ENCODE data around the gene PUDP. TPM values are rescaled to one million over a fixed set of nuclear protein-coding genes. Genes with fewer than 3 reads are reported as not detected.
A peak's percentile ranks its signal among the peaks of the same experiment; 100 is the strongest.

Gene PUDP
- total RNA-seq, 1 donor from 2014 or later, result 14.7 TPM

DNA sequence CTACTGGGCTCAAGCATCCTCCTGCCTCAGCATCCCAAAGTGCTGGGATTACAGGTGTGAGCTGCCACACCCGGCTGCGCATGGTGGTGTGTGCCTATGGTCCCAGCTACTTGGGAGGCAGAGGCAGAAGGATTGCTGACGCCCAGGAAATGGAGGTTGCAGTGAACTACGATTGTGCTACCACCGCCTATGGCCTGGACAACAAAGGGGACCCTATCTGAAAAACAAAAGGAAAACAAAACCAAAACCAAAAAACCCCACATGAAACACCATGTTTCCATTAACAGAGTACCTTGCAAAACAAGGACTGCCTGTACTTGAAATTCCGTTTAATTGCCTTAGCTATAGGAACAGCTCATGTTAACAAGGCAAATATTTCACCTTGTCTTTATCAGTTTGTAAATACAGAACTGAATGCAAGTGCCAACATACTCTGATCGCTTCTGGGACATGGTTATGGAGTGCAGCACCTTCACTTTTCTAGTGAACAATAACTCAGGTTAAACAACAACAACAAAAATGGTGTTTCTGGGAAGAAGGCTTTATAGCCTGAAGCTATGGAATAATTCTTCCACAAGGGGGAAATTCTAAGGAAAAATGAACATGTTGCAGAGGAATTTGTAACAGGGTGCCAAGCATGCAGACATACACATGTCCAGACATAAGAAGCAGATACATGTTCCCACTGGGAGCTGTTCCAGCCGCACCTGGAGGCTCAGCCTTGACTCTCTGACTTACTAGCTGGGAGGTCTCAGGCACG, 73.6 kb downstream of the PUDP start:
- Mint-ChIP-seq H3K36me3 (ENCODE audit: low read depth) (peaks cover 10% of the 10 kb centered on the region), H3K27me3 (ENCODE audit: low read depth) (no peaks in the 10 kb centered on the region), H3K4me3 (ENCODE audit: unreplicated experiment) (no peak overlapping the region), H3K4me1 (ENCODE audit: low read depth) (peaks cover 4% of the 10 kb centered on the region), H3K27ac (ENCODE audit: unreplicated experiment) (no peak overlapping the region), H3K9me3 (ENCODE audit: low read depth) (no peaks in the 10 kb centered on the region)
- TF ChIP-seq, protein P1, sequence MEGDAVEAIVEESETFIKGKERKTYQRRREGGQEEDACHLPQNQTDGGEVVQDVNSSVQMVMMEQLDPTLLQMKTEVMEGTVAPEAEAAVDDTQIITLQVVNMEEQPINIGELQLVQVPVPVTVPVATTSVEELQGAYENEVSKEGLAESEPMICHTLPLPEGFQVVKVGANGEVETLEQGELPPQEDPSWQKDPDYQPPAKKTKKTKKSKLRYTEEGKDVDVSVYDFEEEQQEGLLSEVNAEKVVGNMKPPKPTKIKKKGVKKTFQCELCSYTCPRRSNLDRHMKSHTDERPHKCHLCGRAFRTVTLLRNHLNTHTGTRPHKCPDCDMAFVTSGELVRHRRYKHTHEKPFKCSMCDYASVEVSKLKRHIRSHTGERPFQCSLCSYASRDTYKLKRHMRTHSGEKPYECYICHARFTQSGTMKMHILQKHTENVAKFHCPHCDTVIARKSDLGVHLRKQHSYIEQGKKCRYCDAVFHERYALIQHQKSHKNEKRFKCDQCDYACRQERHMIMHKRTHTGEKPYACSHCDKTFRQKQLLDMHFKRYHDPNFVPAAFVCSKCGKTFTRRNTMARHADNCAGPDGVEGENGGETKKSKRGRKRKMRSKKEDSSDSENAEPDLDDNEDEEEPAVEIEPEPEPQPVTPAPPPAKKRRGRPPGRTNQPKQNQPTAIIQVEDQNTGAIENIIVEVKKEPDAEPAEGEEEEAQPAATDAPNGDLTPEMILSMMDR (IDR thresholded peaks at IDR 0.05), result peak; percentile 68
- no peak for DNase-seq (ENCODE audit: low spot score)

DNA sequence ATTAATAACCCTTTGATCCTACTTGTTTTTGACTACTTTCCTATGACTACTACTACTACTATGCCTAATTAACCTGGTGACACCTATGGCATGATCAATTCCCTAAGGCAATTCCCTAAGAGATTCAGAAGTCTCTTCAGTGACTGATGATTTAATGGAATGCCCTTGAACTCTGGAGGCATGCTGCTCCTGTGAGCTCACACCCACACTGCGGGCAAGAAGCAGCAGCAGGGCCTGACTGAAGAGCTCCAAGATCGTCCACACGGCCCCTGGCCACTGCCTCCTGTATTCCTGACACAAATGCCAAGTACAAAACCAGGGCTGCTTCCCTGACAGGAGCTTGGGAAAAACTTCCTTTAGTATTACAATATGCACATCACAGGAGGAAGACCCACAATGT, 74.6 kb downstream of the PUDP start:
- no peaks in the 10 kb centered on the region for H3K27me3 Mint-ChIP-seq (ENCODE audit: low read depth)
- no peak overlapping the region for H3K27ac Mint-ChIP-seq (ENCODE audit: unreplicated experiment)
- DNase-seq (ENCODE audit: low spot score), result no peak
- no peak overlapping the region for H3K4me3 Mint-ChIP-seq (ENCODE audit: unreplicated experiment)
- H3K9me3 Mint-ChIP-seq (ENCODE audit: low read depth), result no peaks in the 10 kb centered on the region
- peaks cover 8% of the 10 kb centered on the region for H3K4me1 Mint-ChIP-seq (ENCODE audit: low read depth)
- peaks cover 12% of the 10 kb centered on the region for H3K36me3 Mint-ChIP-seq (ENCODE audit: low read depth)
- TF ChIP-seq, protein P1 (IDR thresholded peaks at IDR 0.05), result no peak

DNA sequence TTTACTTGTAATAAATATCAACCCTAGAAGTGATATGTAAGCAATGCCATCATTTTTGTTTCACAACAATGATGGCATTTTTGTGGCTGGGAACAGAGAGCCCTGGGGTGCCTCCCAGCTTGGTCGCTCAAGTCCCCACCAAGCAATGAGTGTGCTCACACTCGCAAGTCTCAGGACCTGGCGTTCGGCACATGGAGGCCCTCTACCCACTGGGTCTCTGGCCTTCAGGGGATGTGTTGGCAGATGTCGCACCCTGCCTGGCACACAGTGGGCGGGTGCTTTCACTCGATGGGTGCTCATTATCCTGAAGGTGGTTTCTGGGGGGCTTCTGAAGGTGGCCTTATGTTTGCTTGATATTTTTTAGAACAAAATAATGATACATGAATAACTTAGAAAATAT, 75.1 kb downstream of the PUDP start:
- Mint-ChIP-seq H3K4me1 (ENCODE audit: low read depth) (peaks cover 8% of the 10 kb centered on the region), H3K4me3 (ENCODE audit: unreplicated experiment) (no peak overlapping the region), H3K27me3 (ENCODE audit: low read depth) (no peaks in the 10 kb centered on the region), H3K36me3 (ENCODE audit: low read depth) (peaks cover 14% of the 10 kb centered on the region), H3K9me3 (ENCODE audit: low read depth) (no peaks in the 10 kb centered on the region), H3K27ac (ENCODE audit: unreplicated experiment) (no peak overlapping the region)
- DNase-seq (ENCODE audit: low spot score), result no peak
- TF ChIP-seq, protein P1 (IDR thresholded peaks at IDR 0.05), result no peak

DNA sequence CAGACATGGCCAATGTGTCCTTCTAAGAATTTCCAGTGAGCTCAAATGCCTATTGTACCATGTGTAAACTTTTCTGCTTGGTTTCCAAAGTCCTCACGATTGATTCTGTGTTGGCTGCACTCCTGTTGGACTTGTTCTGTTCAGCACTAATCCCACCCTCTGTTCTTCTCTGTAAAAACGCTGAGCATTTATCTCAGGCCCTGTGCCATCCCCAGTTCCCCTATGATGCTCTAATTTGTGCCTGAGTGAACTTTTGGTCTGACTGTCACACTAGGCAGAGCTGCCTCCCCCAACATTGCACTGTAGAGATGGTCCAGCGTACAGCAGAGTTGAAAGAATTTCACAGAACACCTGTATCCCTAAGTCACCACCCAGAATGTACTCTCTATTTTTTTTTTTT, 76.6 kb downstream of the PUDP start:
- no peaks in the 10 kb centered on the region for H3K27me3 Mint-ChIP-seq (ENCODE audit: low read depth)
- no peak for DNase-seq (ENCODE audit: low spot score)
- no peaks in the 10 kb centered on the region for H3K9me3 Mint-ChIP-seq (ENCODE audit: low read depth)
- TF ChIP-seq, protein P1 (IDR thresholded peaks at IDR 0.05), result no peak
- no peak overlapping the region for H3K4me3 Mint-ChIP-seq (ENCODE audit: unreplicated experiment)
- no peak overlapping the region for H3K27ac Mint-ChIP-seq (ENCODE audit: unreplicated experiment)
- peaks cover 14% of the 10 kb centered on the region for H3K36me3 Mint-ChIP-seq (ENCODE audit: low read depth)
- peaks cover 8% of the 10 kb centered on the region for H3K4me1 Mint-ChIP-seq (ENCODE audit: low read depth)

DNA sequence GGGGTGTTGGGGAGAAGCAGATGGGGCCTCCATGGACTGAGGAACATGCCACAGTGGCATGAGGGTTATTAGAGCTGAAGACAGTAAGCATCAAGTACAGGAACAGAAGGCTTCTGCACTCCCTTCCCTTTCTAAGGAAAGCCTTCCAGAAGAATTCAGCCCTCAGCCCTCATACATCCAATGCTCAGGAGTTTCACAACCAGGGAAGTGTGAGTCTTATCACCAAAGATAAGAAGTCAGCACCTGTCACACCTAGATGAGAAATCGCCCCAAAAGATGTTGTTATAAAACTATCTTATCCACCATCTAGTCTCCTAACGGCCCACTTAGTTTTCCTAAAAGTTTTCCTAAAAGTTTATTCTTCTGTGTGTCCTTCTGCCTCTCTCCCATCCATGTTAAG, 78.4 kb downstream of the PUDP start:
- Mint-ChIP-seq H3K4me1 (ENCODE audit: low read depth) (peaks cover 8% of the 10 kb centered on the region), H3K27ac (ENCODE audit: unreplicated experiment) (no peak overlapping the region), H3K4me3 (ENCODE audit: unreplicated experiment) (no peak overlapping the region), H3K9me3 (ENCODE audit: low read depth) (no peaks in the 10 kb centered on the region), H3K36me3 (ENCODE audit: low read depth) (peaks cover 14% of the 10 kb centered on the region), H3K27me3 (ENCODE audit: low read depth) (no peaks in the 10 kb centered on the region)
- no peak for DNase-seq (ENCODE audit: low spot score)
- TF ChIP-seq, protein P1 (IDR thresholded peaks at IDR 0.05), result no peak

Data from chondrocyte (in vitro differentiated cells).